DND-41 (cell line): ENCODE data around the gene GALNT1.

Source experiments
- EZH2 ChIP-seq: IDR thresholded peaks from 3 replicates; pipeline ENCODE4 v1.6.1; 2012; ENCODE audit warnings: borderline replicate concordance, low read depth, mild to moderate bottlenecking, moderate library complexity, low read length, inconsistent platforms; ENCODE audit not compliant: severe bottlenecking
- TF ChIP-seq, protein P1 (sequence below): IDR thresholded peaks from 2 replicates; pipeline ENCODE4 v1.5.1; 2012; ENCODE audit warnings: borderline replicate concordance, low read length, moderate library complexity, mild to moderate bottlenecking; ENCODE audit not compliant: poor library complexity, severe bottlenecking; ENCODE audit errors: extremely low read depth

- TF ChIP-seq, protein P1, sequence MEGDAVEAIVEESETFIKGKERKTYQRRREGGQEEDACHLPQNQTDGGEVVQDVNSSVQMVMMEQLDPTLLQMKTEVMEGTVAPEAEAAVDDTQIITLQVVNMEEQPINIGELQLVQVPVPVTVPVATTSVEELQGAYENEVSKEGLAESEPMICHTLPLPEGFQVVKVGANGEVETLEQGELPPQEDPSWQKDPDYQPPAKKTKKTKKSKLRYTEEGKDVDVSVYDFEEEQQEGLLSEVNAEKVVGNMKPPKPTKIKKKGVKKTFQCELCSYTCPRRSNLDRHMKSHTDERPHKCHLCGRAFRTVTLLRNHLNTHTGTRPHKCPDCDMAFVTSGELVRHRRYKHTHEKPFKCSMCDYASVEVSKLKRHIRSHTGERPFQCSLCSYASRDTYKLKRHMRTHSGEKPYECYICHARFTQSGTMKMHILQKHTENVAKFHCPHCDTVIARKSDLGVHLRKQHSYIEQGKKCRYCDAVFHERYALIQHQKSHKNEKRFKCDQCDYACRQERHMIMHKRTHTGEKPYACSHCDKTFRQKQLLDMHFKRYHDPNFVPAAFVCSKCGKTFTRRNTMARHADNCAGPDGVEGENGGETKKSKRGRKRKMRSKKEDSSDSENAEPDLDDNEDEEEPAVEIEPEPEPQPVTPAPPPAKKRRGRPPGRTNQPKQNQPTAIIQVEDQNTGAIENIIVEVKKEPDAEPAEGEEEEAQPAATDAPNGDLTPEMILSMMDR: no peak
- TF ChIP-seq EZH2: no peak
Observed at GRCh38 chr18:35697869-35698268, 116.3 kb downstream of the GALNT1 start.
